NB4 (cell line): Measurements from ENCODE around the gene DYNC1H1.

Source experiments
- DNase-seq: peaks from one replicate; pipeline ENCODE4 v3.0.0; 2010; ENCODE audit warnings: low read depth
- H3K4me3 ChIP-seq: one replicate; pipeline ENCODE4 v1.5.1; 2011; ENCODE audit warnings: mild to moderate bottlenecking, low read depth, low read length, moderate library complexity
- MAX ChIP-seq: IDR thresholded peaks from 2 replicates; pipeline ENCODE4 v1.6.1; 2011; ENCODE audit warnings: low read depth, low read length
- MYC ChIP-seq: IDR thresholded peaks from 2 replicates; pipeline ENCODE4 v1.6.1; 2011; ENCODE audit warnings: low read depth, low read length
- POLR2A ChIP-seq: IDR thresholded peaks from 2 replicates; pipeline ENCODE4 v1.6.1; 2011; ENCODE audit warnings: mild to moderate bottlenecking; ENCODE audit not compliant: insufficient read length; ENCODE audit errors: extremely low read depth
- TF ChIP-seq, protein P1 (sequence below): IDR thresholded peaks from one replicate; pipeline ENCODE4 v1.5.1; 2012; ENCODE audit warnings: low read depth, low read length

DYNC1H1 gene

DNA sequence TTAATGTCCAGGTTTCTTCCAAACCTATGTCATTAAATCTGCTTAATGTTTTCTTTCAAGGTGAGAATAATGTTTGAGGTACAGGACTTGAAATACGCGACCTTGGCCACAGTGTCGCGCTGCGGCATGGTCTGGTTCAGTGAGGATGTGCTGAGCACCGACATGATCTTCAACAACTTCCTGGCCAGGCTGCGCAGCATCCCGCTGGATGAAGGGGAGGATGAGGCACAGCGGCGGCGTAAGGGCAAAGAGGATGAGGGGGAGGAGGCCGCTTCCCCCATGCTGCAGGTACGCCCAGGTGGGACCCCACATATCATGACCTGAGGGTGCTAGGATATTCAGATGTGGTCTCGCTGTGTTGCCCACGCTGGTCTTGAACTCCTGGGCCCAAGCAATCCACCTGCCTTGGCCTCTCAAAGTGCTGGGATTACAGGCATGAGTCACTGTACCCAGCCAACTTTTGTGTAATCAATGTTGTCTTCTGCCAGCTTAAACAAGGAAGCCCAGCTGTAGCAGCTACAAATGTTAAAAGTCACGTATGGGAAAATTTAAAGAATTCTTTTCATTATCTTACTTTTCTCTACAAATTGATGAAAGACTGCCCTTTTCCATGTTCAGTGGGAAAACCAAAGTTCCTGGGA is 50.8 kb downstream of the DYNC1H1 start:
- no peak overlapping the region for H3K4me3 ChIP-seq
- no peak for DNase-seq
- TF ChIP-seq POLR2A = no peak

DNA sequence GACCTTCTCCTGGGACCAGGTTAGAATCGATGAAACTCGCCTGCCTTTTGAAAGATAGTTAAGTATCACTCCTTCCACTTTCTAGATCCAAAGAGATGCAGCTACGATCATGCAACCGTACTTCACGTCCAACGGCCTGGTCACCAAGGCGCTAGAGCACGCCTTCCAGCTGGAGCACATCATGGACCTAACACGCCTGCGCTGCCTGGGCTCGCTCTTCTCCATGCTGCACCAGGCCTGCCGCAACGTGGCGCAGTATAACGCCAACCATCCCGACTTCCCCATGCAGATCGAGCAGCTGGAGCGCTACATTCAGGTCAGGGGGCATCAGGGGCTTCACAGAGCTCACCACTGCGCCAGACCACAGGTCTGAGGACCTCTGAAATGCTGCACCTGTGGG is 51.4 kb downstream of the DYNC1H1 start:
- TF ChIP-seq, protein P1, sequence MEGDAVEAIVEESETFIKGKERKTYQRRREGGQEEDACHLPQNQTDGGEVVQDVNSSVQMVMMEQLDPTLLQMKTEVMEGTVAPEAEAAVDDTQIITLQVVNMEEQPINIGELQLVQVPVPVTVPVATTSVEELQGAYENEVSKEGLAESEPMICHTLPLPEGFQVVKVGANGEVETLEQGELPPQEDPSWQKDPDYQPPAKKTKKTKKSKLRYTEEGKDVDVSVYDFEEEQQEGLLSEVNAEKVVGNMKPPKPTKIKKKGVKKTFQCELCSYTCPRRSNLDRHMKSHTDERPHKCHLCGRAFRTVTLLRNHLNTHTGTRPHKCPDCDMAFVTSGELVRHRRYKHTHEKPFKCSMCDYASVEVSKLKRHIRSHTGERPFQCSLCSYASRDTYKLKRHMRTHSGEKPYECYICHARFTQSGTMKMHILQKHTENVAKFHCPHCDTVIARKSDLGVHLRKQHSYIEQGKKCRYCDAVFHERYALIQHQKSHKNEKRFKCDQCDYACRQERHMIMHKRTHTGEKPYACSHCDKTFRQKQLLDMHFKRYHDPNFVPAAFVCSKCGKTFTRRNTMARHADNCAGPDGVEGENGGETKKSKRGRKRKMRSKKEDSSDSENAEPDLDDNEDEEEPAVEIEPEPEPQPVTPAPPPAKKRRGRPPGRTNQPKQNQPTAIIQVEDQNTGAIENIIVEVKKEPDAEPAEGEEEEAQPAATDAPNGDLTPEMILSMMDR = no peak
- TF ChIP-seq MYC (no peak), POLR2A (no peak), MAX (no peak)
- no peak for DNase-seq
- H3K4me3 ChIP-seq = no peak overlapping the region

DNA sequence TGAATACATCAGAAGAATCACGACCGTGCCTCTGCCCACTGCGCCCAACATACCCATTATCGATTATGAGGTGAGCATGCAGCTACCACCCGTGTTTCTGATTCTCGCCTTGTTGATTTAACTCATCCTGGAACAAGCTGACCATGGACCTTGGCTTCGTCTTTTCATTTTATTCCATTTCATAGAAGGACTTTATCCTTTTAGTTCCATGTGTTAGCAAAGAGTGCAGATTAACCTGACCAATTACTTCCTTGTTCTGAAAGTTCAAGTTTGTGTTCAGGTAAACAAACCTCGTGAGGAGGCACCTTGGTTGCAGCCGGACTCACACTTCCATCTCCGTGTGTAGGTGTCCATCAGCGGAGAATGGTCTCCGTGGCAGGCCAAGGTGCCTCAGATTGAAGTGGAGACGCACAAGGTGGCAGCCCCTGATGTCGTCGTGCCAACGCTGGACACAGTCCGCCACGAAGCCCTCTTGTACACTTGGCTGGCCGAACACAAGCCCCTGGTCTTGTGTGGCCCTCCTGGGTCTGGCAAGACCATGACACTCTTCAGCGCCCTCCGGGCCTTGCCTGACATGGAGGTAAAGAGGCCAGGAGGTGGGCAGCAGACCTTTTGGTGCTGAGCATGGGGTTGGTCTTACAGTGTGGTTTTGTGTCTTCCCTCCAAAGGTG is 52.2 kb downstream of the DYNC1H1 start:
- TF ChIP-seq MAX (no peak), POLR2A (no peak), MYC (no peak)
- TF ChIP-seq, protein P1 = no peak
- no peak overlapping the region for H3K4me3 ChIP-seq
- DNase-seq = no peak

- no peak for TF ChIP-seq MAX
- TF ChIP-seq MYC = no peak
- no peak for DNase-seq
- H3K4me3 ChIP-seq = no peak overlapping the region
These were observed 53.9 kb downstream of the DYNC1H1 start for GRCh38 chr14:102018251-102018650.

GRCh38 chr14:102019006-102019540 is 54.7 kb downstream of the DYNC1H1 start:
- DNase-seq = no peak
- TF ChIP-seq, protein P1 = no peak
- no peak for TF ChIP-seq POLR2A
- no peak for TF ChIP-seq MAX
- no peak for TF ChIP-seq MYC
- H3K4me3 ChIP-seq = no peak overlapping the region

DNA sequence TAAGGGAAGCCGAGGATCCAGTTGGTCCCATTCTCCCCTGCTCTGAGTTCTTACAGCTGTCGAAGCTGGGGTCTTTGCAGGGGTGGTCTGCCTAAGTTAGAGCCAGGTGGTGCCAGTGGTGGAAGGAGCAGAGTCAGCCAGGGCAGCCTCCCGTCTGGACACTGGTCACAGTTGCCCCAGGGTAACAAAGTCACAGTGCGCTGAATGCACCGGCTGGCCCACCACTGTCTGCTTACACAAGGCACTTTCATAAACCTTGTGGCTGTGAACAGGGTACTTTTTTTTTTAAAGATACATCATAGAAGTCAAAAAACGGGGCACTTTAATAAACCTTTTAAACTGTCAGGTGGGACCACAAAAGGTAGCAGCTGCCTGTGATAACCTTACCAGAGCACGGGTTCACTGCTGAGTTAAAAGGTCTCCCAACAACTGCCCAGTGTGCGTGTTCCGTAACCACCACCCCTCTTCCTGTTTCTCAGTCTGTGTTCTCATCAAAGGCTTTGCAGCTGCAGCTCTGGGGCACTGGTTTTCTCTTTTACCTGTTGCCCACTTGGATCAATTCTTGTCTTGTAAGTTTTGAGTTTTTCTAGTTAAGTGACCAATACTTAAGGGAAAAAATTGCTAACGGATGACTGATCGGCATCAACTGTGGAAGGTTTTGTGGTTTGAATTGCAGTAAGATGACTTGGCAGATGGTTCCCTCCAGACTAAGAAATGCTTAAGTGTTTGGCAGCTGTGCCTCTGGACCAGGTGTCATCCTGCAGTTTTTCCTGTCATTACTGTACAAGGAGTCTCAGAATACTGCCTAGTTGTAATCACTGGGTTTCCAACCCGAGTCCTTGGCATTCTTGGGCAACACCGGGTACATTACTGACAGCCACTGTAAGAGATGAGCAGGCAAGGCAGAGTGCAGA is 55.9 kb downstream of the DYNC1H1 start:
- H3K4me3 ChIP-seq = no peak overlapping the region
- no peak for DNase-seq
- TF ChIP-seq MYC = no peak
- TF ChIP-seq, protein P1 = no peak
- TF ChIP-seq MAX = no peak
- no peak for TF ChIP-seq POLR2A
